Stimulated activated CD4-positive, alpha-beta T cell treated with anti-CD3 and anti-CD28 coated beads, Interleukin-4, amount 100 ng/mL, for 24 hours (primary cell): Measurements from ENCODE around the gene BRAT1.

Experiments
- DNase-seq: peaks from one replicate; pipeline ENCODE4 v3.0.0-alpha.2; 2020

Gene BRAT1

GRCh38 chr7:2559283-2559950 lies 4.1 kb upstream of the BRAT1 start:
- peak; percentile 25 for DNase-seq

- DNase-seq = peak; percentile 91
Observed at GRCh38 chr7:2558629-2559282, 3.4 kb upstream of the BRAT1 start, which contains the start of gene IQCE. Gene IQCE, plus strand, starts transcription at chr7:2558979. Its CDS starts 203 bp downstream, at chr7:2559182.

- no peak for DNase-seq
Observed at GRCh38 chr7:2554661-2555111, 638 bp downstream of the BRAT1 start.

GRCh38 chr7:2553831-2554581 lies 1.3 kb downstream of the BRAT1 start:
- DNase-seq = no peak

GRCh38 chr7:2553108-2553507 lies 2.2 kb downstream of the BRAT1 start:
- no peak for DNase-seq

GRCh38 chr7:2551418-2551817 lies 3.9 kb downstream of the BRAT1 start:
- no peak for DNase-seq

- no peak for DNase-seq
Observed at GRCh38 chr7:2546776-2547586, 8.3 kb downstream of the BRAT1 start.

GRCh38 chr7:2545746-2546425 lies 9.4 kb downstream of the BRAT1 start:
- no peak for DNase-seq

- no peak for DNase-seq
Observed at GRCh38 chr7:2544541-2545188, 10.7 kb downstream of the BRAT1 start.

GRCh38 chr7:2542916-2543871 lies 12.1 kb downstream of the BRAT1 start:
- DNase-seq = no peak

GRCh38 chr7:2542011-2542915 lies 13.1 kb downstream of the BRAT1 start:
- DNase-seq = no peak

- DNase-seq = no peak
Observed at GRCh38 chr7:2541291-2542010, 13.9 kb downstream of the BRAT1 start.

- no peak for DNase-seq
Observed at GRCh38 chr7:2540641-2541051, 14.7 kb downstream of the BRAT1 start.

- no peak for DNase-seq
Observed at GRCh38 chr7:2540133-2540532, 15.2 kb downstream of the BRAT1 start.

GRCh38 chr7:2539031-2539911 lies 16.1 kb downstream of the BRAT1 start:
- DNase-seq = no peak

- no peak for DNase-seq
Observed at GRCh38 chr7:2537981-2538851, 17.1 kb downstream of the BRAT1 start.
